ENCODE data around the gene C1orf210.

Gene C1orf210

GRCh38 chr1:43302721-43303470, 17.5 kb upstream of the C1orf210 start:
- DNase-seq (ENCODE audit: low spot score) = no peak
- in situ Hi-C loops (cut with MboI; ENCODE audit: low pct_unique_long_range_greater_than_20kb, low sequenced_read_pairs, unreplicated experiment) = no loop called here
- no peak for TF ChIP-seq CTCF (IDR thresholded peaks at IDR 0.05; ENCODE audit: extremely low read depth, insufficient read depth, missing control alignments)

- in situ Hi-C loops (cut with MboI; ENCODE audit: low pct_unique_long_range_greater_than_20kb, low sequenced_read_pairs, unreplicated experiment) = no loop called here
- no peak for TF ChIP-seq CTCF (IDR thresholded peaks at IDR 0.05; ENCODE audit: extremely low read depth, insufficient read depth, missing control alignments)
- no peak for DNase-seq (ENCODE audit: low spot score)
These were observed 16.8 kb upstream of the C1orf210 start for GRCh38 chr1:43302201-43302600.

GRCh38 chr1:43300378-43301094, 15.2 kb upstream of the C1orf210 start, which contains the start of gene TIE1:
Gene TIE1, plus strand, starts transcription at chr1:43300982. Its CDS starts 90 bp downstream, at chr1:43301072.
- DNase-seq (ENCODE audit: low spot score) = no peak
- no peak for TF ChIP-seq CTCF (IDR thresholded peaks at IDR 0.05; ENCODE audit: extremely low read depth, insufficient read depth, missing control alignments)
- in situ Hi-C loops (cut with MboI; ENCODE audit: low pct_unique_long_range_greater_than_20kb, low sequenced_read_pairs, unreplicated experiment) = no loop called here

GRCh38 chr1:43299101-43299500, 13.7 kb upstream of the C1orf210 start:
- no peak for TF ChIP-seq CTCF (IDR thresholded peaks at IDR 0.05; ENCODE audit: extremely low read depth, insufficient read depth, missing control alignments)
- no peak for DNase-seq (ENCODE audit: low spot score)
- in situ Hi-C loops (cut with MboI; ENCODE audit: low pct_unique_long_range_greater_than_20kb, low sequenced_read_pairs, unreplicated experiment) = no loop called here

GRCh38 chr1:43298055-43298454, 12.7 kb upstream of the C1orf210 start:
- in situ Hi-C loops (cut with MboI; ENCODE audit: low pct_unique_long_range_greater_than_20kb, low sequenced_read_pairs, unreplicated experiment) = no loop called here
- no peak for TF ChIP-seq CTCF (IDR thresholded peaks at IDR 0.05; ENCODE audit: extremely low read depth, insufficient read depth, missing control alignments)
- DNase-seq (ENCODE audit: low spot score) = no peak

GRCh38 chr1:43296207-43296606, 10.8 kb upstream of the C1orf210 start:
- TF ChIP-seq CTCF (IDR thresholded peaks at IDR 0.05; ENCODE audit: extremely low read depth, insufficient read depth, missing control alignments) = no peak
- in situ Hi-C loops (cut with MboI; ENCODE audit: low pct_unique_long_range_greater_than_20kb, low sequenced_read_pairs, unreplicated experiment) = no loop called here
- no peak for DNase-seq (ENCODE audit: low spot score)
